Loucy (cell line): ENCODE results near the gene DHX32.

ENCODE experiments used
- H2AFZ ChIP-seq: fragments of 200-600 bp; sonication (generic); 2 replicates; pipeline ENCODE4 v1.6.0; 2016; ENCODE audit warnings: antibody characterized with exemption, mild to moderate bottlenecking, low read length, moderate library complexity
- H3F3A ChIP-seq: fragments of 200-600 bp; 2 replicates; pipeline ENCODE4 v1.6.0; 2016; ENCODE audit warnings: antibody characterized with exemption, low read depth, mild to moderate bottlenecking
- H3K27me3 ChIP-seq: fragments of 200-600 bp; sonication (generic); 2 replicates; pipeline ENCODE4 v1.6.1; 2014; ENCODE audit warnings: low read length, mild to moderate bottlenecking; ENCODE audit not compliant: insufficient read depth, poor library complexity, severe bottlenecking
- H3K36me3 ChIP-seq: fragments of 200-600 bp; sonication (generic); 2 replicates; pipeline ENCODE4 v1.6.1; 2016; ENCODE audit warnings: low read length; ENCODE audit not compliant: insufficient read depth
- H3K4me1 ChIP-seq: fragments of 200-600 bp; sonication (generic); 2 replicates; pipeline ENCODE4 v1.5.1; 2014; ENCODE audit warnings: low read length, mild to moderate bottlenecking; ENCODE audit not compliant: insufficient read depth, poor library complexity, severe bottlenecking
- H3K4me2 ChIP-seq: fragments of 200-600 bp; sonication (generic); 2 replicates; pipeline ENCODE4 v1.6.0; 2014; ENCODE audit warnings: antibody characterized with exemption, low read length, low read depth, mild to moderate bottlenecking; ENCODE audit not compliant: poor library complexity, severe bottlenecking
- H3K4me3 ChIP-seq: fragments of 200-600 bp; sonication (generic); 2 replicates; pipeline ENCODE4 v1.5.1; 2014; ENCODE audit warnings: low read length, mild to moderate bottlenecking, mixed read lengths; ENCODE audit not compliant: poor library complexity, severe bottlenecking
- H3K79me2 ChIP-seq: fragments of 200-600 bp; sonication (generic); 2 replicates; pipeline ENCODE4 v1.6.1; 2014; ENCODE audit warnings: low read length; ENCODE audit not compliant: insufficient read depth
- H3K9ac ChIP-seq: fragments of 200-600 bp; sonication (generic); 2 replicates; pipeline ENCODE4 v1.6.0; 2014; ENCODE audit warnings: mild to moderate bottlenecking, low read depth, low read length, moderate library complexity; ENCODE audit not compliant: poor library complexity, severe bottlenecking
- H3K9me2 ChIP-seq: fragments of 200-600 bp; sonication (generic); replicated peaks from 2 replicates; pipeline ENCODE4 v1.6.1; 2016; ENCODE audit warnings: low read depth, low read length, mixed read lengths
- H3K9me3 ChIP-seq: fragments of 200-600 bp; sonication (generic); 2 replicates; pipeline ENCODE4 v1.6.1; 2014; ENCODE audit warnings: mild to moderate bottlenecking, antibody characterized with exemption, low read length, low read depth; ENCODE audit not compliant: insufficient read depth
- H4K20me1 ChIP-seq: fragments of 200-600 bp; sonication (generic); 2 replicates; pipeline ENCODE4 v1.6.0; 2014; ENCODE audit warnings: antibody characterized with exemption, low read length, mild to moderate bottlenecking; ENCODE audit not compliant: insufficient read depth, poor library complexity, severe bottlenecking
- CTCF ChIP-seq: fragments of 200-600 bp; sonication (generic); conservative IDR thresholded peaks from 2 replicates; pipeline ENCODE4 v1.5.1; 2014; ENCODE audit warnings: mild to moderate bottlenecking, antibody characterized with exemption, low read length
- EZH2phosphoT487 ChIP-seq: fragments of 200-600 bp; IDR thresholded peaks from 2 replicates; pipeline ENCODE4 v1.6.1; 2018; ENCODE audit warnings: antibody characterized with exemption, mild to moderate bottlenecking, moderate library complexity, borderline replicate concordance

DHX32 gene

DNA sequence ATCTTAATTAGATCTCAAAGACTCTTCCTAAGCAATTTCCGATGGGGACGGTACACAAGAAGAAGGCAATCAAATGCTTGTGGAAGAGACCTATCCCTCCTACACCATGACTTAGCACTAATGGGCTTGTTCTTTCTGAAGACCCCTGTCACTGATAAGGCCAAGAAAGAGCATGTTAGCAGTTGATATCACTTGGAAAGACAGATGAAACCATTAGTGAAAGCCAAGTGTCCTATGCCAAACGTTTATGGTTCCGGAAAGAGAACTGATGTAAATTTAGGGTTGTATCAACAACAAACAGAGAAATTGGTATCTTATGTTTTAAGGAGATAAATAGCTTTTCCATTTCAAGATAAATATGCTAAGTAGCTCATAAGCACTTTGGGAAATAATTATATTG, 64.5 kb downstream of the DHX32 start:
- Histone ChIP-seq H4K20me1 (no peaks in the 10 kb centered on the region), H3K79me2 (no peaks in the 10 kb centered on the region), H3F3A (no peaks in the 10 kb centered on the region), H3K9me2 (no peaks in the 10 kb centered on the region), H2AFZ (no peak overlapping the region), H3K9ac (no peak overlapping the region), H3K9me3 (no peaks in the 10 kb centered on the region), H3K4me1 (peaks cover 5% of the 10 kb centered on the region), H3K4me3 (no peak overlapping the region), H3K4me2 (no peak overlapping the region), H3K36me3 (no peaks in the 10 kb centered on the region), H3K27me3 (no peaks in the 10 kb centered on the region)
- TF ChIP-seq CTCF (no peak), EZH2phosphoT487 (no peak)

- H3K36me3 ChIP-seq: no peaks in the 10 kb centered on the region
- H3K27me3 ChIP-seq: no peaks in the 10 kb centered on the region
- no peaks in the 10 kb centered on the region for H3K9me3 ChIP-seq
- H3K9ac ChIP-seq: no peak overlapping the region
- H3F3A ChIP-seq: no peaks in the 10 kb centered on the region
- no peak overlapping the region for H3K4me3 ChIP-seq
- no peak for TF ChIP-seq EZH2phosphoT487
- no peak for TF ChIP-seq CTCF
- no peak overlapping the region for H3K4me2 ChIP-seq
- H4K20me1 ChIP-seq: no peaks in the 10 kb centered on the region
- H3K4me1 ChIP-seq: no peaks in the 10 kb centered on the region
- no peaks in the 10 kb centered on the region for H3K79me2 ChIP-seq
- no peaks in the 10 kb centered on the region for H3K9me2 ChIP-seq
- H2AFZ ChIP-seq: no peak overlapping the region
These were observed 65.3 kb downstream of the DHX32 start for GRCh38 chr10:125815764-125816163.

- Histone ChIP-seq H3K4me3 (no peak overlapping the region), H3K4me2 (no peak overlapping the region), H3K9ac (no peak overlapping the region), H3K27me3 (no peaks in the 10 kb centered on the region), H4K20me1 (no peaks in the 10 kb centered on the region), H3K79me2 (no peaks in the 10 kb centered on the region), H3K4me1 (no peaks in the 10 kb centered on the region), H3K9me2 (no peaks in the 10 kb centered on the region), H2AFZ (no peak overlapping the region), H3K36me3 (no peaks in the 10 kb centered on the region), H3K9me3 (no peaks in the 10 kb centered on the region), H3F3A (no peaks in the 10 kb centered on the region)
- TF ChIP-seq EZH2phosphoT487 (no peak), CTCF (no peak)
These were observed 68.9 kb downstream of the DHX32 start for GRCh38 chr10:125812128-125812750.
